ENCODE measurements around the gene GRM1.

Gene GRM1

GRCh38 chr6:146146836-146147235 is 118.0 kb downstream of the GRM1 start:
- no peak for TF ChIP-seq CTCF (IDR thresholded peaks at IDR 0.05; ENCODE audit: low read depth, low read length)
- no peak for DNase-seq
- H3K9me3 ChIP-seq (ENCODE audit: severe bottlenecking) = no peaks in the 10 kb centered on the region

GRCh38 chr6:146149770-146150169 is 120.9 kb downstream of the GRM1 start:
- TF ChIP-seq CTCF (IDR thresholded peaks at IDR 0.05; ENCODE audit: low read depth, low read length) = no peak
- no peaks in the 10 kb centered on the region for H3K27me3 ChIP-seq (ENCODE audit: insufficient read depth, low read depth, severe bottlenecking)
- H3K27ac ChIP-seq = no peak overlapping the region
- DNase-seq = no peak
- no peaks in the 10 kb centered on the region for H3K36me3 ChIP-seq
- no peak overlapping the region for H3K4me3 ChIP-seq (ENCODE audit: low read depth, low read length)
- no peaks in the 10 kb centered on the region for H3K9me3 ChIP-seq (ENCODE audit: severe bottlenecking)

More at GRCh38 chr6:146146836-146147235, 118.0 kb downstream of the GRM1 start:
- no peaks in the 10 kb centered on the region for H3K36me3 ChIP-seq
- no peaks in the 10 kb centered on the region for H3K27me3 ChIP-seq (ENCODE audit: insufficient read depth, low read depth, severe bottlenecking)
- H3K4me3 ChIP-seq (ENCODE audit: low read depth, low read length) = no peak overlapping the region
- H3K27ac ChIP-seq = no peak overlapping the region

- no peak for DNase-seq
- H3K4me3 ChIP-seq (ENCODE audit: low read depth, low read length) = no peak overlapping the region
Measured at GRCh38 chr6:146153040-146153758, 124.3 kb downstream of the GRM1 start.

DNA sequence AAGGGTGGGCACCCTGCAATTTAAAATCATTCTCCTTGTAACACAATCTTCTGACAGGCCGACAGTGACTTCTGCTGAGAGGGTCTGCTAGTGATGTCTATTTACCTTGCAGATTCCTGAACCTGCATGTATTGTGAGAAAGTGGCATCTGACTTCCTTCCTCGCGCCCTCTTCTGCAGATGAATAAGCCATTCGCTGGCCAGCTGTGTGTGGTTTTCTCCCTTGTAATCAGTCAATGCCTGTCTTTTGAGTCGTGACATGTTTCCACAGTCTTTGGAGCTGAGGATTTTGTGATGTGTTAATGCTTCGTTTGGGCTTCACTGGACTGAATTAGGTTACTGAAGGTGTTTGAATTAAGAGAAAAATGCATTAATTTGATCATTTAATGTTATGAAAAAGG is 125.3 kb downstream of the GRM1 start:
- no peak for DNase-seq
- Histone ChIP-seq H3K27me3 (ENCODE audit: insufficient read depth, low read depth, severe bottlenecking) (no peaks in the 10 kb centered on the region), H3K36me3 (no peaks in the 10 kb centered on the region), H3K4me3 (ENCODE audit: low read depth, low read length) (no peak overlapping the region), H3K27ac (no peak overlapping the region), H3K9me3 (ENCODE audit: severe bottlenecking) (no peaks in the 10 kb centered on the region)
- no peak for TF ChIP-seq CTCF (IDR thresholded peaks at IDR 0.05; ENCODE audit: low read depth, low read length)

More at GRCh38 chr6:146153040-146153758, 124.3 kb downstream of the GRM1 start:
- TF ChIP-seq CTCF (IDR thresholded peaks at IDR 0.05; ENCODE audit: low read depth, low read length) = no peak
- H3K36me3 ChIP-seq = no peaks in the 10 kb centered on the region
- no peaks in the 10 kb centered on the region for H3K27me3 ChIP-seq (ENCODE audit: insufficient read depth, low read depth, severe bottlenecking)
- H3K9me3 ChIP-seq (ENCODE audit: severe bottlenecking) = no peaks in the 10 kb centered on the region
- H3K27ac ChIP-seq = no peak overlapping the region

DNA sequence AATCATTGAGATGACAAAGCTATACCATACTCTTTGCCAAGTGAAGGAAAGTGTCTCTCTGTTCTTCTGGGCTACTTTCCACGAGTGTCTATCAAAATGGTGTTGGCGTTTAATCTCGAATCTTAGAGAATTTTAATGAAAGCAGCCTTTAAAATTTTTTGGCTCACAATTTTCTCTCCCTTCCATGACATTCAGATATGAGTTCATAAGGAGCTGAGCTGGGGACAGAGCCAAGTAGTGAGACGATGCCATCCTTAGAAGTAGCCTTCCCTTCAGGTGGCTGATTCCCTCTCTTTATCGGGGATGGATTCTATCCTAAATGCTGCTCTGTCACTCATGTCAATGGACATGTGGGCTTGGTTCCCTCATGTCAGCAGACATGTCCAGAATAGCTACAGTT is 132.8 kb downstream of the GRM1 start:
- Histone ChIP-seq H3K27ac (no peak overlapping the region), H3K9me3 (ENCODE audit: severe bottlenecking) (no peaks in the 10 kb centered on the region)
- no peak for DNase-seq

More for the DNA sequence above, 132.8 kb downstream of the GRM1 start:
- no peak for TF ChIP-seq CTCF (IDR thresholded peaks at IDR 0.05; ENCODE audit: low read depth, low read length)
- Histone ChIP-seq H3K4me3 (ENCODE audit: low read depth, low read length) (no peak overlapping the region), H3K27me3 (ENCODE audit: insufficient read depth, low read depth, severe bottlenecking) (peaks cover 3% of the 10 kb centered on the region), H3K36me3 (no peaks in the 10 kb centered on the region)
